Measurements from ENCODE around the gene AQP12A.
"Not testable (repeated sequence)": the region's sequence is repeated elsewhere in the genome, so short reads cannot be mapped to it uniquely, and the experiment has no call there.

The AQP12A gene, protein sequence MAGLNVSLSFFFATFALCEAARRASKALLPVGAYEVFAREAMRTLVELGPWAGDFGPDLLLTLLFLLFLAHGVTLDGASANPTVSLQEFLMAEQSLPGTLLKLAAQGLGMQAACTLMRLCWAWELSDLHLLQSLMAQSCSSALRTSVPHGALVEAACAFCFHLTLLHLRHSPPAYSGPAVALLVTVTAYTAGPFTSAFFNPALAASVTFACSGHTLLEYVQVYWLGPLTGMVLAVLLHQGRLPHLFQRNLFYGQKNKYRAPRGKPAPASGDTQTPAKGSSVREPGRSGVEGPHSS

GRCh38 chr2:240691631-240692420 is at the start of gene AQP12A:
AQP12A (plus strand) TSS chr2:240691866; CDS start chr2:240691914, 48 bp downstream.
- DNase-seq, result not testable (repeated sequence)

GRCh38 chr2:240642061-240642805 is 49.4 kb upstream of the AQP12A start:
- DNase-seq, result no peak

DNA sequence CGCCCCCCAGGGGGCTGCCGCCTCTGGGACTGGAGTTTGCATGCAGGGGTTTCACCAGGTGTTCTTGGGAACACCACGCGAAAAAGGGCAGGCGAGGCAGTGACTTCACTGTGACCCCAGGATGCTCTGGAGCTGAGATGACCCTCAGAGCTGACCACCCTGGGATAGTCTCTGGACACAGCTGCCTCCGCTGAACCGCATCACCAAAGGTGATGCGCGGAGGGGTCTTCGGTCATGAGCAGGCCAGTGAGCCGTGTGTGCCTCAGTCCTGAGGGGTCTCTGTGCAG is 48.9 kb upstream of the AQP12A start:
- DNase-seq, result no peak

GRCh38 chr2:240643093-240643810 is 48.4 kb upstream of the AQP12A start:
- DNase-seq, result no peak

DNA sequence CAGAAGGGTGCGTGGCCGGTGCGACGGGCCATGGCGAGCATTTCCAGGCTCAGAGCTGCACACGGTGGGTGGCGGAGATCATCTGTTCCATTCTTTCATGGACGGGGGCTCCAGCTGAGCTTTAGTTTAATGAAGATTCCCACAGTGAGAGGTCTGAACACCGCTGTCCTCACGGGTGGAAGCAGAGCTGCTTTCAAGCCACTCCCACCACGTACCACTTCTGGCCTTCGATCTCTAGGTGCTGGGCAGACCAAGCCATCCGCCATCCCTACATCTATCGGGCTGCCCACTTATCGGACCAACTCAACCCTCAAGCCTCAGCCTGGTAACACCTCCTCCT is 47.9 kb upstream of the AQP12A start:
- no peak for DNase-seq

GRCh38 chr2:240644171-240644651 is 47.5 kb upstream of the AQP12A start:
- DNase-seq, result no peak

- DNase-seq, result no peak
These were observed 46.8 kb upstream of the AQP12A start for GRCh38 chr2:240644859-240645301.

DNA sequence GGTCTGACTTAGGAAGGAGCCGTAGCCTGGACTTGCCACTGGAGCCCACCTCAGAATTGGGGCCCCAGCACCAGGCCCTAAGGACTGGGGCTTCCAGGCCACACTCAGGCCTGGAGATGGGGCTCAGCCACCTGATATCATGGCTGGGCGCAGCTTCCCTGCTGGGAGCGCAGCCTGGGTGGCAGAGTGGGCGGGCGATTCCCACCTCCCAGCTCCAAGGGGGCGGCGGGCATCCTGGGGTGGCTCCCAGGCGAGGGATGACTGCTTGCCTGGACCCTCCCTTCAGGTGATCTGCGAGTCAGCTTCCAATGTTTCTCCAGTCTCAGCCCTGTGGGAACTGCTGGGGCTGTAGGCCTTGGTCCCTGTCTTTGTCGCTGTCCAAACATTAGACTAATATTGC is 46.3 kb upstream of the AQP12A start:
- DNase-seq, result no peak

DNA sequence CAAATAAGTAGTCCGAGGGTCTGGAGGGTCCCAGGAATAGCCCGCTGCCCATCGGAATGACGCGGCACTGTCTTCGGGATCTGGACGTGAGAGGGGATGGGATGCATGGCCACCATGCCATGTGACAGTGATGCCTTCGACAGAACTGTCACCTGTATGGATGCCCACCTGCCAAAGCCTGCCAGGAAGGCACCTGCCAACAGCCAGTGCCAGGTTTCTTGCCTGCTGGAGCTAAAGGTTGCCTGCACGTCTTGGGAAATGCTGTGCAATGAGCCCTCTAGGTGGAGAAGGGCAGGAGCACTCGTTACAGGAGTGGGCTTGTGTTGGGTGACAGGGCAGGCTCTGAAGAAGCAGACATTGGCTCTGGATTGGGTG is 45.9 kb upstream of the AQP12A start:
- DNase-seq, result no peak

DNA sequence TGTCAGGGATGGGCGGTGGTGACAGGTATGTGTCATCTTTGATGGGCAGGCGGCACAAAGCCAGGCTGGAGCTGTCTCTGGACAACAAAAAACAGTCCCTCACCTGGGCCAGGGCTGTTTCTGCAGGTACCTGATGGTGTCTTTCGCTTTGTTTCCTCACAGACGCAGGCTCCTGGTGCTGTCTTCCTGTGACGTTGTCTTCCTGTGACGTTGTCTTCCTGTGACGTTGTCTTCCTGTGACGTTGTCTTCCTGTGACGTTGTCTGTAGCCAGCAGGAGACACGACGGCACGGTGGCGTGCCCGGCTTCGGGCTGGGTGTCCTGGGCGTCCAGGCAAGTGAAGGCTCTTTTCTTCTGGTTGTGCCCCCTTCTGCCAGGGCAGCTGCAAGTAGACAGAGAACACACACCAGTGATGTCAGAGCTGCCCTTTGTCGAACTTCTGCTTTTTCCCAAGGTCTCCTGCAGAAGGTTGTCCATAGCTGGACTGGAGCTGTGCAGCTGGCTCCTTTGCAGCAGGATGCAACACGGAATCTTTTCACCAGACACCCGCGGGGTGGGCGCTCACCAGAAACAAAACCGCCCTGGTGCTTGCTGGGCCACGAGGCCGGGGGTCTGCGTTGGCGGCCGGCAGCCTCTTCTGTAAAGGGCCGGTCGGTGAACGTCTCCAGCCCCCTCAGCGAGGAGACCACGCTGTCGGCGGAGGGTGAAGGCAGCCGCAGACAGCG is 45.3 kb upstream of the AQP12A start:
- DNase-seq, result no peak

DNA sequence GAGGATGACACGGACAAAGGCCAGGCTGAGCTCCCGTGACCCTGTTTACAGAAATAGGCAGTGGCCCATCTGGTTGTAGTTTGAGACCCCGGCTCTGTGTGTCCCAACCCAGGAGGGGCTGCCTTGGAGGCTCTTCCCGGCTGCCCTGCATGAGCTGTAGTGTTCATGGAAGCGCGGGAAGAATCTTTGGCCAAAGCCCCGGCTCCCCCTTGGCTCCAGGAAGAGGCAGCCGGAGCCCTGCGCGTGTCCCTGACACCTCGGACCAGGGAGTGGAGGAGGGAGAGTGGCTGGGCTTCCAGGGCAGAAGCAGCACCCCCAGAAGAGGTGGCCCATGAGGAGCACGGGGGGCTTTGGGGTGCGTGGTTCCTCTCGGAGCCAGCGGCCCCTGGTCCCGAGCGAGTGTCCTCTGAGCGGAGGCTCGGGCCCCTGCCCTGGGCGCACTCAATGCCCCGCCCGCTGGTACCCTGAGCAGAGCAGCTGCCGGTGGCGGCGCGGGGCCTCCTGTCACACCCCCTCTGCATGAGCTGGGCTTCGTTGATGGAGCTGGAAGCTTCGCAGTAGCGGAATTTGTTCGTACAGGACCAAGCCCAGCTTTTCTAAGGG is 44.7 kb upstream of the AQP12A start:
- DNase-seq, result no peak

DNA sequence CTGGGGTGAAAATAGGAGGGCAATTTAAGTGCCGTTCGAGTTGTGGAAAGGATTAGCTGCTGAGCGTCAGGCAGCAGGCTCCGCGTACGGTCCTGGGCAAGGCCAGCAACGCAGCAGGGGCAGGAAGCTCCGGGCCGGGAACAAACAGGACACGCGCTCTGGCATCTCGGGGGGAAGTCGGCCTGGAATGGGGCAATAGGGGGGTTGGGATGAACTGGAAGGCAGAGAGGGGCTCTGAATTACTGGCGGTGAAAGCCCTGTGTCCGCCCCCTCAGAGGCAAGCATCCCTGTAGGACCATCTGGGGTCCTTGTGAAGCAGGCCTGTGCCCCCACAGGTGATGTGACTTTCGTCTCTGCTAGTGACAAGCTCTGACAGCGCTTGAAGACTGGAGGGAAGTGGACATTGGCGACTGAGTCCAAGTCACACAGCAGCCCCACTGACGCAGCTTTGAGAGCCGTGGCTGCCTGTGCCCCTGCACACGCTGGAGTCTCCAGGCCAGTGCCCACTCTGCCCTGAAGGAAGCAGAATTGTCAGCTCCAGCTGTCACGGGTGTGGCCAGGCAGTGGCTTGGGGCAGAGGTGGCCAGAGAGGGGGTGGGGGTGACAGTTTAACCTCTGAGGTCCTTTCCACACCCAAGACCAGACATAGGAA is 44.0 kb upstream of the AQP12A start:
- DNase-seq, result no peak

DNA sequence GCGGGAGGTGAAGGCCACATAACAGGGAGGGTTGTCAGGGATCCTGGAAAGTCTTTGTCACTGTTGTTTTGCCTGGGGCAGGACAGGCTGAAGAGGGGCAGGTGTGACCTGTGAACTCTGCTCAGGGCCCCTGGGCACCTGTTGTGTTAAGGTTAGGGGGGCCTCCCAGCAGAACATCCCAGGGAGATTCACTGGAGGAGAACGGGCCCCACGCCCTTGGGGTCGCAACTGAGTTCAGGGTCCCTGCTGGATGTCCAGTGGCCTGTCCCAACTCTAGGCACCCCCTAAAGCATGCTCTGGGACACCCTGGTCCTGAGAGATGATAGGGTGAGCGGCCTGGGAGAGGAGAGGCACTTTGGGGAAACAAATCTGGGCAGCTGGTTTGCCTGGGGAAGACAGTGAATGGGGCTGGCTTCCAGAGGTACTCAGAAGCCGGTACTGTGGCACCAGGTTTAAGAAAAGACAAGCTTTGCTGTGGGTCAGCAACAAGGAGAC is 43.5 kb upstream of the AQP12A start:
- no peak for DNase-seq

DNA sequence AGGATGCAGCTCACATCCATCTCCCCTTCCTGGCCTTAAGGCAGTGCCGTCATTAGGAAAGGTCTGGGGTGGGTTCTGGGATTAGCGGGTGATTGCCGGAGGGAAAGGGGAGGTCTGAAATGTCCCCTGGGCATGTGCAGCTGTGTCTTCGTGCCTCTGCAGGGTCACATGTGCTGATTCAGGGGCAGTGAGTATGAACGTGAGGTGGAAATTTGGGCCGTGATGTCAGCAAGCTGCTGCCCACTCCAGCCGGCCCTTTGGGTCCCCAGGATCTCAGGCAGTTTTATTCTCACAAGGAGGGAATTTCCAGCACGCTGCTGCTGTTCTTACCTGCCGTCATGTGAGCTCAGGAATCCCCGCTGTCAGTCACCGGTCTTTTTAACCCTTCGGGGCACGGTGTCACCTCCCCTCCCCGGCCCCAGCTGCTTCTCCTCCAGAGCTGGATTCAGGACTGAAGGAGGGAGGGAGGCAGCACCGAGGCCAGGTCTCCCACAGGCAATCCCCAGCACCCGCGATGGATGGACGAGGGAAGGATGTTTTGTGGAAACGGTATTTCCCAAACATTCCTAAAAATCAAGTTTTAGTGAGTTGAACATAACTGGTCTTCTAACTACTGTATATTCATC is 42.9 kb upstream of the AQP12A start:
- DNase-seq, result no peak

DNA sequence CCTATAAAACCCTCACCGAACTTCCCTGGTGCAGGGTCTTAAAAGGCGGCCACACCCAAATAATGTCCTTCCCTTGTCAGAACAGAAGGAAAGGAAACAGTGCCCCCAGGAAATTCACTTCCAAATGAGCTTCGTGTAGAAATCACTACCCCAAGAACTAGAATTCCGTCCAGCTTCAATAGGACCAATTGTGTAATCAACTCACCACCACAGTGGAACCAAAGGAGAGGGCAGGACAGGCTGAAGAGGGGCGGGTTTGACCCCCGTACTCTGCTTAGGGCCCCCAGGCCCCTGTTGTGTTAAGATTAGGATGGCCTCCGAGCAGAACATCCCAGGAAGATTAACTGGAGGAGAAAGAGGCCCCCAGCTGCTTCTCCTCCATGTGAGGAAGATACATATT is 42.3 kb upstream of the AQP12A start:
- DNase-seq, result no peak

- DNase-seq, result no peak
These were observed 41.3 kb upstream of the AQP12A start for GRCh38 chr2:240650254-240650965.

- no peak for DNase-seq
These were observed 40.5 kb upstream of the AQP12A start for GRCh38 chr2:240651185-240651584.

DNA sequence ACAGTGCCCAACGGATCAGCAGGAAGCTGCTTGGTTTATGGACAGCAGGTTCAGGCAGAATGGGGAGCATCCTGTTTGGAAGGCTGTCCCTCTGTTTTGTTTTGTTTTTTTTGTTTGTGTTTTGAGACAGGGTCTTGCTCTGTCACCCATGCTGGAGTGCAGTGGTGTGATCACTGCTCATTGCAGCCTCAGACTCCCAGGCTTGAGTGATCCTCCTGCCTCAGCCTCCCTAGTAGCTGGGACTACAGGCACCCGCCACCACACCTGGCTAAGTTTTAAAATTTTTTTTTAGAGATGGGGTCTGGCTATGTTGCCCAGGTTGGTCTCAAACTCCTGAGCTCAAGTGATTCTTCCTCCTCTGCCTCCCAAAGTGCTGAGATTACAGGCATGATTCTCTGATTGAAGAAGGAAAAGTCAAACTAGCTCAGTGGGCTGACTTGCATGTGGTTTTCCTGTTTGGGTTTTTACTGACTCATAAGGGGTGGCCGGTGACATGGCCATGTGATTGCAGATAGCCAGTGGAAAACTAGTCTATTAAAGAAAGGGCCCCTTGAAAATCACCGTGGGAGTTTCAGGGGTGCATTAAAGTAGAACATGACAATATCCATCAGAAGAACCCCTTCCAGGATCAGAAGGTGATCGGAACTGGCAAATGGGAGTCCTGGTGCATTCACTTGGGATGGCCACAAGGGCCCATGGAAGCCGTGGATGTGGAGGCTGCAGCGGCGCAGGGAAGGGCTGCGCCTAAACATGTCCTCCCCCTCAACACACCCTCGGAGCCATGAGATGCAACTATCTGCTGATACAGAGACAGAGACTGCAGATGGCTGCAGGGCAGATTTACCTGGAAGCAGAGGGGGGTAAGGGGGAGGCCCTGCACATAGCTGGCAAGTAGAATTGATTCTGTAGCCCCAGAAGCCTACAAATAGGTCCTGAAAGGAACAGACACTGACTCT is 35.5 kb upstream of the AQP12A start:
- DNase-seq, result no peak

GRCh38 chr2:240659883-240660282 is 31.8 kb upstream of the AQP12A start:
- not testable (repeated sequence) for DNase-seq
